Glomerular endothelial cell (primary cell): ENCODE measurements around the gene PCGF5. TPM values are rescaled to one million over a fixed set of nuclear protein-coding genes. Genes with fewer than 3 reads are reported as not detected.
"Not testable (repeated sequence)": the region's sequence is repeated elsewhere in the genome, so short reads cannot be mapped to it uniquely, and the experiment has no call there.

Experiments used
- DNase-seq: peaks from one replicate; pipeline ENCODE4 v3.0.0-alpha.2; 2011; ENCODE audit warnings: low read depth, low spot score; ENCODE audit errors: extremely low read depth
- total RNA-seq: library from RNA; depleted of rRNA; stranded (reverse); fragments of >200 nt; gene quantifications from 2 replicates; pipeline ENCODE4 v1.2.3, GENCODE V29; 2015

Gene PCGF5
- total RNA-seq, 1 donor from 2014 or later, result 27.5 TPM

DNA sequence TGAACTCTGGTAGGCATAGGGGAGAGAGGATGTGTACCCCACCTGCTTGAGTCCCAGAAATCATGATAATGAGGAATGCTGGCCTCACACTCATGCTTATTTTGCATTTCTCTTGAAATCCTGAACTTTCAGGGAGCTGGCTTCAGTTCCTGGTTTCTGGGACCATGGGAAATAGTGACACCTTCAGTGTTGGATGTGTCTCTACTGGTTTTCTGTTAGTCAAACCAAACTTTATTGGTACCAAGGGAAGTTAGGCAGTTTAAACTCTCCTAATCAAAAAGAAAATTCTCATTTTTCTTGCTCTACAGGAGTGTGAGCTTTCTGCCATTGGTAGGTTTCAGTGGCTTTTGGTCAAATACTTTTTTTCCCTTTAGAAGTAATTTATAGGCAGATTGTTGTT is 11.8 kb upstream of the PCGF5 start:
- no peak for DNase-seq

DNA sequence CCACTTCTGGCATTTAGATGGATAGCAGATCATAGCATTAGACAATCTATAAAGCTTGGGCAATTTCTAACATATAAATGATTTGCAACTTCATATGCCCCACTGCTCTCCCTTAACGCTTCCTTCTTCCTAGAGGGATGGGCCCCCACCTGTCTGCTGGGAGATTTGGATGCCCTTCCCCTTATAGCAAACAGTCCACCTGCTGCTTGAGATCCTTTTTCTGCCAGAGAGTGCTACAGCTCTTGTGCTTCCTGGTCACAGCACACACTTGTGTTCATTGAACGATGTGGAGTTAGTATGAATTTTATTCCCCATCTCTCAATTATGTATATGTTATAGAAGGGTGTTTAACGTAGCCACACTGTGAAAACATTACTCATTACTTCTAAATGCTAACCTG is 10.4 kb upstream of the PCGF5 start:
- no peak for DNase-seq

DNA sequence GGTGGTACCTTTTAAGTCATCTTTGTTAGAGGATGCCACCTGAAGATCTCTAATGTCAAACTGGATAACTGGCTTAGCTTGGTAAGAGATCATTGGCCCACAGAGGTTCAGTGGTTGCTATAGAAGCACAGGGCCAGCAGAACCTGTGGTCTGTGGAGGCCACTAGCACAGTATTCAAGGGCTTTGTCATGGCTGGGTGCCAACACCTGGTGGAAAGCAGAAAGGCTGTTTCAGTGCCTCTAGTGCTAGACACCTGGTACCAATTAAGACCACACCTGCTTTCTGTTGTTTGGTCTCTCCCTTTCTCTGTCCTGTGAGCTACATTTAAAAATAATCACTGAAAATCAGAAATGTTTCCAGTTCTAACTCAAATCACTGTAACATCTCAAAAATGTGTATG is 10.0 kb upstream of the PCGF5 start:
- DNase-seq, result no peak

DNA sequence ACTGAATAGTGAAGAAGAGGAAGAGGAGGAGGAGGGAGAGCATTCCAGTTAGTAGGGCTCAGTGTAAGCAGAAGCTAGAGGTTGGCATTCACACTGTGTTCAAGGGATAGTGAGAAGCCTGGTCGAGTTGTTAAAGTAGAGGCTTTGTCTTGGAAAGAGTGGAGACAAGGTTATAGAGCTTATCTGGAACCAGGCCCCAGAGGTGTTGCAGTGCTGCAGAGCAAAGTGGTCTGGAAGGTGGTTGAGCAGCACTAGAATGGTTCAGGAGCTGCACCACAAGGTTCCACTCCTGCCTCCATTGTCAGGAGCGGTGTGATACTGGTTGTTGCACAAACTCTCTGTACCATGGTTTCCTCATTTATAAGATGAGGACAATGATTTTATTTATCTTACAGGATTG is 8.8 kb upstream of the PCGF5 start:
- no peak for DNase-seq

DNA sequence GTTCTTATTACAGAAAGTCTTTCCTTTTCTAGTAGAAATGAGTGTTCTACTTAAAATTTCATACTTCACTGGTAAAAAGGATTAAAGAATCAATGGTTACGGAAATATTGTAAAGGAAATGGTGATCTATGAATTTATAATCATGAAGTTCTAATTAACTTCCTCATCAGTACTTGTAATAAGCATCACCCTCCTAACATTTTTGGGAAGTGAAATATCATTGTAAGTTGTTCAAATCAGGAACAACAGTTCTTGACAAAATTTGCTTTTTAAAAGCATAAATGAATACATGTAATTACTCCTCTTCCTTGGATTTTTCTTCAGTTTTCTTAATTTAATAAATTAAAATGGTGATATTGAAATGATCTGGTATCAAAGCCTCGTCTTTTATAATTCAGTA is 5.6 kb upstream of the PCGF5 start:
- DNase-seq, result no peak

DNA sequence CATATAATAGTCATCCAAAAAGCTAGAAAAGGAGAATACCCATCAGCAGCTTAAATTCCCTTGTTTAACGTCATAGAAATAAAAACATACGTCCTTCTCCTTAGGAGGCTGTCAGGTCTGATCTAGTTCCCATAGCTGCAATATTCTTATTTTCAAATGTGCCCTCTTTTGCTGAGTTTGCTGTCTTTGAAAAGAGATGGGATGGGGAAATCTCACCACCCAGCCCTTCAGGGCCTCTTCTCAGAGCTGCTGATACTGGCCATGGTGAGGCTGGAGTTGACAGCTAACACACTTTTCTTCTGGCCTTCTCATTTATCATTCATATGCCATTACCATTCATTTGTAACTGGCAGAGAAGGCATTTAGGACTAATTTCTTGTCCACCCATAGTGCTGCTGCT is 5.1 kb upstream of the PCGF5 start:
- DNase-seq, result no peak

DNA sequence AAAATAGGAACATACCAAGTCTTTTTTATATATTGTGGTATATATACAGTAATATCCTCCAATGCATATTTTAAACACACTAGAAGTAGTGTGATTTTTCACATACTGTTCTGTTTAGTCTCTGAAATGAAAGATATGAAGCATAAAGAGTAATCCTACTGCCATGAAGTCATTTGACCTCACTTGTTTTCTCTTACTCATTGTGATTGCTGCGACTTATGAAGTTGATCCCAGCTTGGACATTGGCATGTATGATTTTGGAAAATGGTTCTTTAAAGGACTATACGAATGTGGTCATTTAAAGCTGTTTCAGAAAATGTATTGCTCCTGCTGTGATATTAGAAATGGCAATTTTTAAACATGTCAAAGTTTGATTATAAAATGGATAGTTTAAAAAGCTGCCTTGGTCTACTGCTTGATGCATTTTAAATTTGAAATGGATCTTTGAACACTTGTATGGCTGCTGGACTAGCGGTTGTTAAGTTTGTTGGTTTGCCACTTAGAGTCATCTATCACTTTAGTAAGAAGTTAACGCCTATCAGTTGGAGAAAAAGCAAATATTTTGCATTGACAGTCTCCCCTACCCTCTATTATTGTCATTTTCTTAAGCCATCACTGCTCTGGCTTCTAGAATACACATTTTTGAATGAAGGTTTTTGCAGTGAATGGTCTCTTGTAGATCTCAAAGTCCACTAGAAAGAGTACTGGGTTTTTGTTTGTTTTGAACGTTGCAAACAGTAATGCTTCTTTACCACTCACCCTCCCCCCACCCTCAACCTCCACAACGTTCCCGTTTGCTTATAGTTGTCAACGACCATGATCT is 881 bp upstream of the PCGF5 start:
- no peak for DNase-seq

DNA sequence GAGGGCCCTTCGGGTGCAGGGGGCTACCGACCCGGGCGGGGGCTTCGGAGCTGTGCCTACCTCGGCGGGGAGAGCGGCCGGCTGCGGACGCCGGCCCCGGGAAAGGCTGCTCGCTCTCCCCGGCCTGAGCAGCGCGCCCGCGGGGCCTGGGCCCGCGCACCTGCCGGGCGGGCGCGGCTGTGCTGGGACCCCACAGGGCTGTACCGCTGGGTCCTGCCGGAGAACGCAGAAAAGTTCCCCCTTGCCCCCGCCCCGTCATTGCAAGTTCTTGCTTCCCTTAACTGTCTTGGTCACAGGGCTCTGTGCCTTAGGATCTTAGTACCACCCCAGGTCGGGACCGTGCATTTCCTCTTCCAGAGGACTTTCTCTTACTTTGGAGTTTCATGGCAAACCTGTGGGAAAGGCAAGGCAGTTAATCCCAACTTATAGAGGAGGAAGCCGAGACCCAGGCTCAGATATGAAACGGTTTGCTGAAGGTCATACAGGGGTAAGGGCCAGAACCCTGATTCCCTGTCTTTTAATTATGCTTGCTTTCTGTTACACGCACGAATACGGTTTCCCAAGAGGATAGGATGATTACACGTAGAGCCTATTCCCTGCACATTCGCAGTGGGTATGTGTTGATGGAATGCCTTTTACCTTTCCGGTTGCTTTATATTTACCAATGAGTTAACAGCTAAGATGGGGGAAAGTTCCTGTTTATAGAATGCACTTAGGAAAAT is 652 bp downstream of the PCGF5 start:
- DNase-seq, result no peak

DNA sequence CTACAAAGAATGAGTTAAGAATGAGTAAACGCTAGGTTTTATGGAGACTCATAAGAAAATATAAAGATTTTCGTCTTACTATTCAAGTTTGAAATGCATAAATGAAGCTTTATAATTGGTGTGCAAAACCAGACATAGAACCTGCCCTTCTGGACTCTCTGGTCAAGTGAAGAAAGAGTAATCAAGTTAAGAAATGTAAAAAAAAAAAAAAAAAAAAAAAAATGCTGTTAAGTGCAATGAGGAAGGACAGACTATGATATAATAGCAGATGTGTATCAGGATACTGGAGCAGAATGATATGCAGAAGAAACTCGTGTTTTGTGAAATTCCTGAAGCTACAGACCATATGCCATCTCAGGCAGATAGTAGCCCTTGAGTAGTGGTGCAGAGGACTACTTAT is 5.6 kb downstream of the PCGF5 start:
- DNase-seq, result no peak

DNA sequence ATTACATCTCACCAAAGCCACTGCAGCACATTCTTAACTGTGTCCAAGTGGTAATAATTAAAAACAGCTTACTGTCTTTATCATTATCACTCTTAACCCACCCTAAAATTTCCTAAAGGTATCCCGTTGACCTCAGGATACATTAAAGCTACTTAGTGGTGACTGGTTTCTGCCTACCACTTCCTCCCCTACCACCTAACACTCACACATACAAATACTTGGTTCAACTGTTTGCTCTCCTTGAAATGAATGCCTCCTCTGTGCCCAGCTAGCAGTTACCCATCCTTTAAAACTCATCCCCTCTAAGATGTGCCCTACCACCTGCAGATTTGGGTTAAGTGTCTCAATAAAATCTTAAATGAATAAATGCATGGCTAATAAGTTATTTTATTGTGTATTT is 7.1 kb downstream of the PCGF5 start:
- DNase-seq, result no peak

DNA sequence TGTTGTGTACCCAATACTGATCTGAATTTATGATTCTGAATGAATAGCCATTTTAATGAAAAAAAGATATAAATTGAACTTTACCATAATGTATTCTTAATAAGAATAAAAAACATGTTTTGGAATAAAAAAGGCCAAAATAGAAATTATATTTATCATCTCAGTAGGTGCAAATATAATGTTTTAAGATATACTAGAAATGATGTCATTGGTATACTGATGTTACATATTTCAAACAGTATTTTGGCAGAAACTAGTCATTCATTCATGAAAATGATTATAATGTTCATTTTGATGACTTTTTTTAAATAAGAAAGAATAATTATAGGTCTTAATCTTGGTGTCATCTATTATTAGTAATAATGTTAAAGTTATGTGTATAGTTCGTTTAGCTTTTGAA is 9.2 kb downstream of the PCGF5 start:
- no peak for DNase-seq

DNA sequence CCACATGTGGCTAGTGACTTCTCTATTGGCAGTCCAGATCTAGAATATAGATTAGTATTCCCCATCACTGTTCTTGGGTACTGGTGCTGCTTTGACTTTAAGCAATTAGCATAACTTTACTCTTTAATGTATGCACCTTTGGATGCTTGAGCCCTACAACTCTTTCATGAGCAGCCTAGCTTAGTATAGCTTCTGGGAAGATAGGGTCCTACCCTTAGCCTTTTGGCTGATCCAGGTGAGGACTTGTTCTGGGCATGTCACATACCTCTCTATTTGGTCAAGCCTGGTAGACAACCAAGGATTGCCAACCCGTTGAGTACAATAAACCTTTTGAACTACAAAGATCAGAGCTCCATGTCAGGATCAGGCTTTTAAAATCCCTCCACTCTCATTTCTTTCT is 17.7 kb downstream of the PCGF5 start:
- DNase-seq, result no peak

DNA sequence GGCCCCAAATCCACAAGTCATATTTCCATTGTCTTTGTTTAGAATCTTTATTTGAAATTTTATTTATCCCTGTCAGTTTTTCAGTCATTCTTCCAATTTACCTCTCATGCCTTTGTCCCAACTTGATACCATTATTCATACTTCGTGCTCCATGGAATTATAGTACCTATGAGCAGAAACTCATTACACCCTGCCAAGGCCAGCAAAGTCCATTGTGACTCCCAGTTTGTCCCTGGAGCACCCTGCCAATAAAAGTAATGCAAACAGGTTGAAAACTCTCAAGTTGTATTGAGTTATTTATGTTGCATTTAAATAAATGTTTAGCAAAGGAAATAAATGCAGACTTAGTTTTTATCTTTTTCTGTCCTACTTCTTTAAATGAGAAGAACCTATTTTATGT is 19.3 kb downstream of the PCGF5 start:
- no peak for DNase-seq

DNA sequence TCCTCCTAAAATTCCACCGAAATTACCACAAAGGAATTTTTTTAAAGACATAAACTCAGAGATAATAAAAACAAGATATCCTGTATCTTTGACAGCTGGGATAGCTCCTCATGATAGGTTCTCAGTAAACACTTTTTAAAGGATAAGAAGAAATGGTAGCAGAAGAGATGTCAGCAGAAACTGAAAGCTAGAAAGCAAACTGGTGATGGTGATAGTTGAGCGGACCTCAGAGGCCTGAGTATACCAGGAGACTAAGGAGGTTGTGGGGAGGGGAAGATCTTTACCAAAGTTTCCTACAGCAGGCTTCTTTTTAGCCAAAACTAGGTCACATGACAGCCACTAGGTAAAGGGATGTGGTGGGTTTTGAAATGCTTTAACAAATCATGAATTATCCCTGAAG is 22.5 kb downstream of the PCGF5 start:
- DNase-seq, result no peak

DNA sequence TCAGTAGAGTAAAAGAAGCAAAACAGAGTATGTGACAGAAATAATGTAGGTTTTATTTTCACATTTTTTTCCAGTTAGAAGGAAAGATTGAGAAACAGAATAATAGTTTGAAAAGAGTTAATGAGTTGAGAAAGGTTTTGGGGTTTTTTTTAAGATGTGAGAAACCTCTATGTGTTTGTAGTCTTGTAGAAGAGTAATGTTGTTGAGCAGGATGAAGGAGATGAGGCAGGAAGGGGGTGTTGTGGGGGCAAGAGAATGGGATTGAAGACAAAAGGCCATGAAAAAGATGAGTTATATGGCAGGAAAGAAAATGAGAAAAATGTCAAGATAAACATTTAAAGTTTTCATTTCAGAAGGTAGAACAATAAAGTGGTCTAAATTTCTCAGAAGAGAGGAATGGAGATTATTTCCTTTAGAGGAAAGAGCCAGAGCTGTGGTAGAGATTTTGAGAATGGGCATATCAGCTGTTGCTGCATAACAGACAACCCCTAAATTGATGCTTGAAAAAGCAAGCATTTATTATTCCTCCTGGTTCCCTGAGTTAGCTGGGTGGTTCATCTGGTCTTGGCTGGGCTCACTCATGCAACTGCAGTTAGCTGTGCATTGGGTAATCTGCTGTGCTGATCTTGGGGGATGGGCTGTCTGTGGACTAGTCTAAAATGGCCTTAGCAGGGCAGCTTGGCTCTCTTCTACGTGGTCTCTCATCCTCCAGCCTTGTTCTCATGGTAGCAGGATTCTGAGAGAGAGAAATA is 27.1 kb downstream of the PCGF5 start:
- DNase-seq, result no peak

DNA sequence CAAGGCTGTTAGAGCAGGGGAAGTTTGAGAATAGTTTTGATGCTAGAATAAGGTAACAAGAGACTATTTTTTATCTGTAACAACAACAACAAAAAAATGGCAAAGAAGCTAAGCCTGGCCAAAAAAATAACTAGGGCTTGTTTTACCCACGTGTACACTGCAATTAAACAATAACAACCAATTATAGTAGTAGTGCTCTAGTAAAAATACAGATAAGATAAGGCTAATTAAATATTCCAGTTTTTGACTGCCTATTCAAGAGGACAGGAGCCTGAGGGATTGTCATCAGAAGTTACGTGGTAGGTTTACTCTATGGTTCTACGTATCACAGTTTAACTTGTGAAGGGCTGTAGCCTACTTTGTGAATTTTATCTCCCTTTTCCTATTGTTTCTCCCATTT is 29.2 kb downstream of the PCGF5 start:
- no peak for DNase-seq

DNA sequence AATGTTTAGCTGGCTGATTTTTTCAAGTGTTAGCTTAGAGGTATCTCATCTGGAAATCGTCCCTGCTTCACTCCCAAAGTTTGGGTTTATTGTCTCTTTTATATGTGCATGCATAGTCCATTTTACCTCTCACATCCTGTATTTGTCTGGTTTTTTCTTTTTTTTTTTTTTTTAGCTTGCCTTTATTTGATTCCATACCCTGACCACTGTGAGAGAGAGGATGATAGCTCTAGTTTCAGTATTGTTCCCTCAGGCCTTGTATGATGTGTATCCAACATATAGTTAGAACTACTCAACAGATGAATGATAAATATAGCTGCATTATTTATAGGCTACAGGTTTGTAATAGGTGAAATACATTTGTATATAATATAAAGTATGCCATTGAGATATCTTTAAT is 29.9 kb downstream of the PCGF5 start:
- DNase-seq, result no peak

DNA sequence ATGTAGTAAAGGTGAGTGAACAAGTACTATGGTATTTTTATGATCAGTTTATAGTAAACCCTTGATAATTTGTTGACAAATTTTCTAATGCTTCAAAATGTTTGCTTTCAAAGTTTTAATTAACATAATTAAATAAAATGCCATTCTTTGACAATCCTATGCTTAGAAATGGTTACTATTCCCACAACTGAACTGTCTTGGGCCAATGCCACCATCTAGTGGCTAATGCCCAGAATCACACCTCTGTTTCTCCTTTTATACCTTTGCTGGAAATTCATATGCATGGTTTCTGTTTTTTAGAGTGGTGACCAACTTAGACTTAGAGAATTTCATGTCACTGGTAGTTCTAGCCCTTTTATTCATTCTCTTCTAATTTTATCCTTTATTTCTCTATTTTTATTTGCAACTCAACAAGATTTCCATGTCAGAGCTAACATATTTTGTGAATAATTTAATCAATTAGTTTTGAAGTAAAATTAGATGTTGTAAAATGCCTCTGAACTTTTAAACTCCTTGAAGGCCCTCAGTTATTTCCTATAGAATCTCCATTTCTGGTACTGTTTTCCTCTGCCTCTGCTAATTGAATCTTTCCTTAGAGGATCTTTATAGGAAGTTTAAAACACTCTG is 31.1 kb downstream of the PCGF5 start:
- DNase-seq, result peak; percentile 37

DNA sequence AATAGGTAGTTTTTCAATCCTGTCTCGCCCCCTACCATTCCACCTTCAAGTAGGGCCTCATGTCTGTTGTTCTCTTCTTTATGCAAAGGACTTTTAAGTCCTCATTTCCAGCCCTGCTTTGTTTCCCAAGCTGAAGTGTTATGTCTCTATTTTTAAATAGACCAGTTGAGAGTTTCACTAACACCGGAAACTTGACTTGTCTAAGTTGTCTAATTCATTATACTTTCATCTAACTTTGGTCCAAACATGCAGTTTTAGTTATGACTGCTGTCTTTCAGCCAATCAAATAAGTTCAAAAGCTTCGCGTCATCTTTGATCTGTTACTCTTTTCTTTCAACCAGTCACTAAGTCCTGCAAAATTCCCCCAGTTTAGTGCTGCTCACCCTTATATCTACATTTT is 32.8 kb downstream of the PCGF5 start:
- DNase-seq, result no peak

DNA sequence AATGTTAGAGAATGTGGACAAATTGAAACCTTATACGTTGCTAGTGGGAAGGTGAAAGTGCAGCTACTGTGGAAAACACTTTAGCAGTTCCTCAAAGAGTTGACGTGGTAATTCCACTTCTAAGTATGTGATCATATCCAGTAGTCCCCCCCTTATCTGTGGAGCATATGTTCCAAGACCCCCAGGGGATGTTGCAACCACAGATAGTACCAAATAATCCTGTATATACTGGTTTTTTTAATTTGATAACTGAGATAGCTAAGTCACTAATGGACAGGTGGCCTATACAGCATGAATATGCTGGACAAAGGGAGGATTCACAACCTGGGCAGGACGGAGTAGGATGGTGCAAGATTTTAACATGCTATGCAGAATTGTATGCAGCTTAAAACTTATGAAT is 36.8 kb downstream of the PCGF5 start:
- DNase-seq, result no peak

DNA sequence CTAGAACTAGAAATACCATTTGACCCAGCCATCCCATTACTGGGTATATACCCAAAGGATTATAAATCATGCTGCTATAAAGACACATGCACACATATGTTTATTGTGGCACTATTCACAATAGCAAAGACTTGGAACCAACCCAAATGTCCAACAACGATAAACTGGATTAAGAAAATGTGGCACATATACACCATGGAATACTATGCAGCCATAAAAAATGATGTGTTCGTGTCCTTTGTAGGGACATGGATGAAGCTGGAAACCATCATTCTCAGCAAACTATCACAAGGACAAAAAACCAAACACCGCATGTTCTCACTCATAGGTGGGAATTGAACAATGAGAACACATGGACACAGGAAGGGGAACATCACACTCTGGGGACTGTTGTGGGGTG is 40.0 kb downstream of the PCGF5 start:
- not testable (repeated sequence) for DNase-seq
